GM12878 (cell line): ENCODE results near the gene TRUB1. TPM values are rescaled to one million over a fixed set of nuclear protein-coding genes. Genes with fewer than 3 reads are reported as not detected.

Experiments
- CREM ChIP-seq: IDR thresholded peaks from 2 replicates; pipeline ENCODE4 v1.6.1; 2014; ENCODE audit warnings: antibody characterized with exemption, low read depth
- ETV6 ChIP-seq, 2 experiments: fragments of 450-650 bp in 1 of 2; IDR thresholded peaks in 1 of 2; conservative IDR thresholded peaks in 1 of 2; 2 replicates each; pipeline ENCODE4 v1.6.1; 2014; ENCODE audit warnings: antibody characterized with exemption in 1 of 2, borderline replicate concordance in 1 of 2, low read depth in 1 of 2, mild to moderate bottlenecking in 1 of 2, moderate library complexity in 1 of 2
- HDAC2 ChIP-seq: fragments of 200-600 bp; sonication (generic); IDR thresholded peaks from 2 replicates; pipeline ENCODE4 v1.6.1; 2017
- HDGF ChIP-seq: fragments of 450-650 bp; IDR thresholded peaks from 2 replicates; pipeline ENCODE4 v1.6.1; 2016; ENCODE audit warnings: antibody characterized with exemption
- IKZF1 ChIP-seq: fragments of 450-650 bp; conservative IDR thresholded peaks from 2 replicates; pipeline ENCODE4 v1.6.1; 2017; ENCODE audit warnings: antibody characterized with exemption, mild to moderate bottlenecking
- KDM1A ChIP-seq: fragments of 200-600 bp; sonication (generic); IDR thresholded peaks from 2 replicates; pipeline ENCODE4 v1.6.1; 2016; ENCODE audit warnings: borderline replicate concordance
- MEF2A ChIP-seq: IDR thresholded peaks from 2 replicates; pipeline ENCODE4 v1.6.1; 2011; ENCODE audit warnings: low read depth, mild to moderate bottlenecking, low read length, moderate library complexity; ENCODE audit not compliant: insufficient read depth
- MEF2B ChIP-seq: fragments of 450-650 bp; IDR thresholded peaks from 2 replicates; pipeline ENCODE4 v1.6.1; 2018; ENCODE audit warnings: mild to moderate bottlenecking, moderate library complexity; ENCODE audit not compliant: partially characterized antibody, poor library complexity, severe bottlenecking
- NR2F1 ChIP-seq: fragments of 450-650 bp; conservative IDR thresholded peaks from 2 replicates; pipeline ENCODE4 v1.6.1; 2017; ENCODE audit warnings: mild to moderate bottlenecking
- NRF1 ChIP-seq: conservative IDR thresholded peaks from 2 replicates; pipeline ENCODE4 v1.6.1; 2011; ENCODE audit warnings: mild to moderate bottlenecking, low read depth, low read length, improper control_type of control experiment
- POLR2AphosphoS5 ChIP-seq: IDR thresholded peaks from 2 replicates; pipeline ENCODE4 v1.6.1; 2011; ENCODE audit warnings: mild to moderate bottlenecking, low read length, inconsistent platforms
- RAD51 ChIP-seq: fragments of 450-650 bp; IDR thresholded peaks from 2 replicates; pipeline ENCODE4 v1.6.1; 2016; ENCODE audit warnings: moderate library complexity, mild to moderate bottlenecking, inconsistent platforms
- RBBP5 ChIP-seq: fragments of 200-600 bp; sonication (generic); conservative IDR thresholded peaks from 2 replicates; pipeline ENCODE4 v1.6.1; 2016
- RELA ChIP-seq: fragments of 450-650 bp; IDR thresholded peaks from 2 replicates; pipeline ENCODE4 v1.8.0; 2014; ENCODE audit warnings: borderline replicate concordance; ENCODE audit not compliant: partially characterized antibody
- RUNX3 ChIP-seq: IDR thresholded peaks from 2 replicates; pipeline ENCODE4 v1.6.1; 2012; ENCODE audit warnings: low read length, inconsistent platforms
- SMAD1 ChIP-seq: fragments of 450-650 bp; IDR thresholded peaks from 2 replicates; pipeline ENCODE4 v1.6.1; 2018; ENCODE audit warnings: mild to moderate bottlenecking, low read depth; ENCODE audit not compliant: partially characterized antibody
- SPI1 ChIP-seq: IDR thresholded peaks from 2 replicates; pipeline ENCODE4 v1.6.1; 2011; ENCODE audit warnings: low read depth, mild to moderate bottlenecking, low read length, moderate library complexity, borderline replicate concordance; ENCODE audit not compliant: insufficient read depth
- SRF ChIP-seq, 2 experiments: IDR thresholded peaks; 2 replicates each; pipeline ENCODE4 v1.6.1; 2011; ENCODE audit warnings: low read depth in 2 of 2, low read length in 2 of 2, mild to moderate bottlenecking in 1 of 2, moderate library complexity in 1 of 2
- ZBED1 ChIP-seq: IDR thresholded peaks from 2 replicates; pipeline ENCODE4 v1.6.1; 2016; ENCODE audit warnings: borderline replicate concordance
- ZNF217 ChIP-seq: fragments of 450-650 bp; IDR thresholded peaks from 2 replicates; pipeline ENCODE4 v1.6.1; 2017; ENCODE audit warnings: antibody characterized with exemption, mild to moderate bottlenecking
- polyA plus RNA-seq, 11 experiments: library from polyadenylated mRNA; depleted of rRNA in 4 of 11; unstranded in 6 of 11; stranded (reverse) in 5 of 11; fragments of >200 nt; fragmentation: Nextera tagmentation in 4 of 11; fragmentation: Illumina TruSeq in 1 of 11; extraction: Ambion mirVana in 4 of 11; extraction: Trizol in 1 of 11; gene quantifications; 1 replicate in 1 of 11; 2 replicates in 10 of 11; pipeline versions ENCODE4 v1.2.1 to v1.2.3, GENCODE V29; 2011 to 2016; ENCODE audit warnings: inconsistent platforms in 2 of 11, missing spikeins in 2 of 11, low read depth in 1 of 11
- total RNA-seq, 4 experiments: library from RNA; depleted of rRNA in 3 of 4; stranded (reverse); fragments of >200 nt in 3 of 4; fragmentation: Illumina TruSeq in 1 of 4; extraction: Trizol in 1 of 4; gene quantifications; 2 replicates each; pipeline versions ENCODE4 v1.2.1 to v1.2.3, GENCODE V29; 2013 to 2021
- TF ChIP-seq, protein P1 (sequence below), 3 experiments: IDR thresholded peaks in 2 of 3; conservative IDR thresholded peaks in 1 of 3; 2 replicates each; pipeline ENCODE4 v1.5.1; 2011; ENCODE audit warnings: low read depth in 3 of 3, low read length in 3 of 3, mild to moderate bottlenecking in 3 of 3, control low read depth in 2 of 3, moderate library complexity in 2 of 3, inconsistent platforms in 1 of 3, mixed read lengths in 1 of 3; ENCODE audit not compliant: control insufficient read depth in 2 of 3, insufficient read depth in 1 of 3; ENCODE audit errors: extremely low read depth in 1 of 3
- TF ChIP-seq, protein P2 (sequence below): IDR thresholded peaks from 2 replicates; pipeline ENCODE4 v1.6.1; 2012; ENCODE audit warnings: low read length, inconsistent platforms
- TF ChIP-seq, protein P3 (sequence below): fragments of 450-650 bp; IDR thresholded peaks from 2 replicates; pipeline ENCODE4 v1.6.1; 2014; ENCODE audit warnings: mild to moderate bottlenecking
- TF ChIP-seq, protein P4 (sequence below): fragments of 450-650 bp; IDR thresholded peaks from 2 replicates; pipeline ENCODE4 v1.6.1; 2016; ENCODE audit warnings: mild to moderate bottlenecking

TRUB1 gene
- total and polyA plus RNA-seq, 10 of the 15 experiments (the other 5 are each of a cell fraction or from before 2014, with no cell fraction given) = 8.1 to 24.0 (median 15.9) TPM

DNA sequence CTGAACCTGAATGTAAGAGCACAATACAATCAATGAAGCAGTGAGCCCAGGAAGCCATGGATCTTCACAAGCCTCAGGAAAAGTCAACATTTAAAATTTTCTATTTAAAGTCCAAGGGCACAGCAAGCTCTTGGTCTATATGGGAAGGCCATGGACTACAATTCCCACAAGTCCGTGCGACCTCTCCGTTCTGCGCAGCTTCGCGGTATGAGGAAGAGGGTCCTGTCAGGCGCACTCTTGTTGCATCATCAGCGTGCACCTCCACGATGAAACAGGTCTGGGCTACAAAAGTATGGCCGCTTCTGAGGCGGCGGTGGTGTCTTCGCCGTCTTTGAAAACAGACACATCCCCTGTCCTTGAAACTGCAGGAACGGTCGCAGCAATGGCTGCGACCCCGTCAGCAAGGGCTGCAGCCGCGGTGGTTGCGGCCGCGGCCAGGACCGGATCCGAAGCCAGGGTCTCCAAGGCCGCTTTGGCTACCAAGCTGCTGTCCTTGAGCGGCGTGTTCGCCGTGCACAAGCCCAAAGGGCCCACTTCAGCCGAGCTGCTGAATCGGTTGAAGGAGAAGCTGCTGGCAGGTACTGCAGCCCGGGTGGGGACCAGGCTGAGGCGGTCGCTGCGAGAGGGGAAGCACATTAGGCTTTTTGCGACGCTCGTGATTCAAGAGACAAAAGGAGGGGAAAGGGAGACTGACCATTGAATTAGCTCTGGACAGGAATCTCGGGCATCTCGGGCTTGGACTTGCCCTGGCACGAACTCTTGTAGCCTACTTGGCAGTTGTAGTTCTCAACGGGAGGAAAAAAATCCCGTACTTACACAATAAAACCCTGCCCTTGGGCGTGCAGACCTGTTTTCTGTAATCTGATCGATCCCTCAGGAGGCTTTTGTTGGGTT, at the start of gene TRUB1 (continued):
- TF ChIP-seq, protein P1, sequence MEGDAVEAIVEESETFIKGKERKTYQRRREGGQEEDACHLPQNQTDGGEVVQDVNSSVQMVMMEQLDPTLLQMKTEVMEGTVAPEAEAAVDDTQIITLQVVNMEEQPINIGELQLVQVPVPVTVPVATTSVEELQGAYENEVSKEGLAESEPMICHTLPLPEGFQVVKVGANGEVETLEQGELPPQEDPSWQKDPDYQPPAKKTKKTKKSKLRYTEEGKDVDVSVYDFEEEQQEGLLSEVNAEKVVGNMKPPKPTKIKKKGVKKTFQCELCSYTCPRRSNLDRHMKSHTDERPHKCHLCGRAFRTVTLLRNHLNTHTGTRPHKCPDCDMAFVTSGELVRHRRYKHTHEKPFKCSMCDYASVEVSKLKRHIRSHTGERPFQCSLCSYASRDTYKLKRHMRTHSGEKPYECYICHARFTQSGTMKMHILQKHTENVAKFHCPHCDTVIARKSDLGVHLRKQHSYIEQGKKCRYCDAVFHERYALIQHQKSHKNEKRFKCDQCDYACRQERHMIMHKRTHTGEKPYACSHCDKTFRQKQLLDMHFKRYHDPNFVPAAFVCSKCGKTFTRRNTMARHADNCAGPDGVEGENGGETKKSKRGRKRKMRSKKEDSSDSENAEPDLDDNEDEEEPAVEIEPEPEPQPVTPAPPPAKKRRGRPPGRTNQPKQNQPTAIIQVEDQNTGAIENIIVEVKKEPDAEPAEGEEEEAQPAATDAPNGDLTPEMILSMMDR (IDR thresholded peaks at IDR 0.05 in 2 of 3, conservative IDR thresholded peaks at IDR 0.05 in 1 of 3; ENCODE audit: control insufficient read depth in 2 of 3, extremely low read depth in 1 of 3, insufficient read depth in 1 of 3, low read depth in 3 of 3, low read length in 3 of 3) = no peak
- TF ChIP-seq ZBED1 (no peak), ZNF217 (no peak), RAD51 (no peak), MEF2B (no peak), HDAC2 (no peak), MEF2A (no peak), HDGF (no peak), KDM1A (no peak), RELA (no peak), SMAD1 (no peak), RBBP5 (peak; percentile 72; the same call in 1 of the 2 replicates), SPI1 (peak; percentile 62; the same call in 1 of the 2 replicates), IKZF1 (peak; percentile 93), SRF (IDR thresholded peaks at IDR 0.05; ENCODE audit: low read depth in 2 of 2, low read length in 2 of 2) (peak; percentile 11 to 90; a peak in 2 of 4 replicates), ETV6 (conservative IDR thresholded peaks at IDR 0.05 in 1 of 2, IDR thresholded peaks at IDR 0.05 in 1 of 2; ENCODE audit: borderline replicate concordance in 1 of 2, low read depth in 1 of 2) (no peak), CREM (peak; percentile 100), POLR2AphosphoS5 (peak; percentile 89), RUNX3 (peak; percentile 60), NR2F1 (no peak), NRF1 (peak; percentile 71)
- TF ChIP-seq, protein P2, sequence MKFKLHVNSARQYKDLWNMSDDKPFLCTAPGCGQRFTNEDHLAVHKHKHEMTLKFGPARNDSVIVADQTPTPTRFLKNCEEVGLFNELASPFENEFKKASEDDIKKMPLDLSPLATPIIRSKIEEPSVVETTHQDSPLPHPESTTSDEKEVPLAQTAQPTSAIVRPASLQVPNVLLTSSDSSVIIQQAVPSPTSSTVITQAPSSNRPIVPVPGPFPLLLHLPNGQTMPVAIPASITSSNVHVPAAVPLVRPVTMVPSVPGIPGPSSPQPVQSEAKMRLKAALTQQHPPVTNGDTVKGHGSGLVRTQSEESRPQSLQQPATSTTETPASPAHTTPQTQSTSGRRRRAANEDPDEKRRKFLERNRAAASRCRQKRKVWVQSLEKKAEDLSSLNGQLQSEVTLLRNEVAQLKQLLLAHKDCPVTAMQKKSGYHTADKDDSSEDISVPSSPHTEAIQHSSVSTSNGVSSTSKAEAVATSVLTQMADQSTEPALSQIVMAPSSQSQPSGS = no peak
- TF ChIP-seq, protein P3, sequence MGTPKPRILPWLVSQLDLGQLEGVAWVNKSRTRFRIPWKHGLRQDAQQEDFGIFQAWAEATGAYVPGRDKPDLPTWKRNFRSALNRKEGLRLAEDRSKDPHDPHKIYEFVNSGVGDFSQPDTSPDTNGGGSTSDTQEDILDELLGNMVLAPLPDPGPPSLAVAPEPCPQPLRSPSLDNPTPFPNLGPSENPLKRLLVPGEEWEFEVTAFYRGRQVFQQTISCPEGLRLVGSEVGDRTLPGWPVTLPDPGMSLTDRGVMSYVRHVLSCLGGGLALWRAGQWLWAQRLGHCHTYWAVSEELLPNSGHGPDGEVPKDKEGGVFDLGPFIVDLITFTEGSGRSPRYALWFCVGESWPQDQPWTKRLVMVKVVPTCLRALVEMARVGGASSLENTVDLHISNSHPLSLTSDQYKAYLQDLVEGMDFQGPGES = no peak
- TF ChIP-seq, protein P4, sequence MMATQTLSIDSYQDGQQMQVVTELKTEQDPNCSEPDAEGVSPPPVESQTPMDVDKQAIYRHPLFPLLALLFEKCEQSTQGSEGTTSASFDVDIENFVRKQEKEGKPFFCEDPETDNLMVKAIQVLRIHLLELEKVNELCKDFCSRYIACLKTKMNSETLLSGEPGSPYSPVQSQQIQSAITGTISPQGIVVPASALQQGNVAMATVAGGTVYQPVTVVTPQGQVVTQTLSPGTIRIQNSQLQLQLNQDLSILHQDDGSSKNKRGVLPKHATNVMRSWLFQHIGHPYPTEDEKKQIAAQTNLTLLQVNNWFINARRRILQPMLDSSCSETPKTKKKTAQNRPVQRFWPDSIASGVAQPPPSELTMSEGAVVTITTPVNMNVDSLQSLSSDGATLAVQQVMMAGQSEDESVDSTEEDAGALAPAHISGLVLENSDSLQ = peak; percentile 60; the same call in 1 of the 2 replicates
